Naive B cell (primary cell): ENCODE data around the gene LRPPRC. TPM values are rescaled to one million over a fixed set of nuclear protein-coding genes. Genes with fewer than 3 reads are reported as not detected.

Experiments
- ATAC-seq, 2 donors: fragments of 150-1000 bp; cut with Tn5 transposase; 2 replicates each; pipeline ENCODE4 v1.10.0; 2021; ENCODE audit warnings: low read depth in 2 of 2, mild to moderate bottlenecking in 2 of 2, moderate library complexity in 2 of 2
- DNase-seq: peaks from one replicate; pipeline ENCODE4 v3.0.0; 2022
- H3K27ac Mint-ChIP-seq, 6 donors: one replicate each; pipeline ENCODE4 v1.8.0; 2020 to 2022; ENCODE audit warnings: mild to moderate bottlenecking in 6 of 6, mixed read lengths in 6 of 6, moderate library complexity in 5 of 6, inconsistent platforms in 2 of 6
- H3K27me3 Mint-ChIP-seq, 3 donors: one replicate each; pipeline ENCODE4 v1.8.0; 2021 to 2022; ENCODE audit warnings: mixed read lengths in 3 of 3, mild to moderate bottlenecking in 1 of 3
- H3K36me3 Mint-ChIP-seq, 2 donors: one replicate each; pipeline ENCODE4 v1.8.0; 2020 to 2022; ENCODE audit warnings: mixed read lengths in 2 of 2, inconsistent platforms in 1 of 2, mild to moderate bottlenecking in 1 of 2
- H3K4me1 Mint-ChIP-seq, 3 donors: one replicate each; pipeline ENCODE4 v1.8.0; 2020 to 2022; ENCODE audit warnings: mixed read lengths in 3 of 3, inconsistent platforms in 1 of 3, mild to moderate bottlenecking in 1 of 3, moderate library complexity in 1 of 3
- H3K4me3 Mint-ChIP-seq, 8 donors: one replicate each; pipeline ENCODE4 v1.8.0; 2020 to 2022; ENCODE audit warnings: mild to moderate bottlenecking in 8 of 8, mixed read lengths in 8 of 8, moderate library complexity in 8 of 8, inconsistent platforms in 2 of 8
- H3K9me3 Mint-ChIP-seq, 7 donors: one replicate each; pipeline ENCODE4 v1.8.0; 2020 to 2022; ENCODE audit warnings: mixed read lengths in 7 of 7, mild to moderate bottlenecking in 5 of 7, inconsistent platforms in 2 of 7, moderate library complexity in 1 of 7
- polyA plus RNA-seq, 6 donors: library from polyadenylated mRNA; unstranded; fragments of 300-500 nt; fragmentation: Illumina TruSeq; gene quantifications; one replicate each; pipeline ENCODE4 v1.2.3, GENCODE V29; 2021; ENCODE audit warnings: low read depth in 6 of 6

Gene LRPPRC
- polyA plus RNA-seq, 6 donors from 2014 or later = 32.2 to 49.4 (median 45.5) TPM

DNA sequence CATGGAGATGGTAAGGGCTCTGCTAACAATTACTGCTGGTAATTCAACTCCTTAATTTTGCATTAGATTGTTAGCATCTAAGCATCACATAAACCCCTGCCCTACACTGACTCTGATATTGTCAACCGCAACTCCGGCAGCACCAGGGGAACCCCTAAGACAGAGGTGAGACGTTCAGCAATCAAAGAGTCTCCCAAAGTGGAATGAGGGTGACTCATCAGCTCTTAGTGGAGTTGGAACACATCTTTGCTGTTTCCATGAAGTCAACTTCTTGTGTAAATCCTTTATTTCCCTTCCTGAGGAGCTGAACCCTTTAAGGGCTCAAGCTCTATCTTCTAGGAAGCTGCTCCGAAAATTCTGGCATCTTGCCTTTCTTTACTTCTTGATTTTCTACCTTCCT is 104.9 kb downstream of the LRPPRC start:
- no peak overlapping the region for H3K27ac Mint-ChIP-seq
- H3K36me3 Mint-ChIP-seq = peaks cover 26 to 73% of the 10 kb centered on the region in 2 donors
- no peaks in the 10 kb centered on the region for H3K4me1 Mint-ChIP-seq
- no peak overlapping the region for H3K4me3 Mint-ChIP-seq
- H3K9me3 Mint-ChIP-seq = no peaks in the 10 kb centered on the region
- no peak for DNase-seq
- ATAC-seq = no peak
- no peaks in the 10 kb centered on the region for H3K27me3 Mint-ChIP-seq

DNA sequence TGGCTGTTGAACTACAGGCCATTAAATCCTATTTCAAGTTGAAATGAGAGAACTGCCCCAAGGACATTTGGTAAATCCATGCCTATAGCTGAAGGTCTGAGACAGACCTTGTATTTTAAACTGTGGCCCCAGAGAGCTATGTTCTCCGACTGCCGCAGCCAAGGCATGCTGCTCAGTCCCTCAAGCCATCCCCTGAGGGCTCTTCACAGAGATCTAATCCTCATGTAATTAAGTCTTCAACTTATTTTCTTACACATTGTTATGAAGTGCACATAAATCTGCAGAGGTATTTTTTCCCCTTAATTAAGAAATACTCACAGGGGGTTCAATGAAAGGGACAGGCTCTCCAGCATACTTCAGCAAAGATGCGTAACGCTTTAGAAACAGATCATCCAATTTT is 106.4 kb downstream of the LRPPRC start:
- Mint-ChIP-seq H3K4me1 (no peaks in the 10 kb centered on the region), H3K9me3 (no peaks in the 10 kb centered on the region), H3K4me3 (no peak overlapping the region), H3K27ac (no peak overlapping the region), H3K36me3 (peaks cover 20 to 65% of the 10 kb centered on the region in 2 donors), H3K27me3 (no peaks in the 10 kb centered on the region)
- DNase-seq = no peak
- ATAC-seq = no peak

DNA sequence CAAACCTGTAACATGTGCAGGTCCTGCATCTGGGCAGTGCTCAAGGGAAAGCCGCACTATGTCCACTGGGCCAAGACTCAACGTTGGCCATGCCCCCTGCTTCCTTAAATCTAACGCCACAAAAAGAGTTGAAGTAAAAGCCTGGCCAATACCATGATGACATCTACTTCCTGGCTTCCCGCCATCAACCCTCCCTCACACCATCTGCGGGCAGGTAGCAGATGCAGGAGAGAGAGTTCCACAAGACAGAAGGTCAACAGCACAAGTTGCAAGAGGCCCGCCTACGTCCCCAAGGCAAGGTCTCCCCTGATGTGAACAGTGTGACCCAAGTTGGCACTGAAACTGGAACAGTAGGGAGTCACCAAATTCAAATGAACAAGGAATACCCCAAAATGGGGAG is 108.6 kb downstream of the LRPPRC start:
- no peak for ATAC-seq
- H3K27ac Mint-ChIP-seq = peak overlapping the region in 1 of 6 donors; percentile 81
- no peaks in the 10 kb centered on the region for H3K4me1 Mint-ChIP-seq
- no peak for DNase-seq
- no peak overlapping the region for H3K4me3 Mint-ChIP-seq
- no peaks in the 10 kb centered on the region for H3K27me3 Mint-ChIP-seq
- H3K9me3 Mint-ChIP-seq = no peaks in the 10 kb centered on the region
- H3K36me3 Mint-ChIP-seq = peaks cover 11 to 47% of the 10 kb centered on the region in 2 donors

DNA sequence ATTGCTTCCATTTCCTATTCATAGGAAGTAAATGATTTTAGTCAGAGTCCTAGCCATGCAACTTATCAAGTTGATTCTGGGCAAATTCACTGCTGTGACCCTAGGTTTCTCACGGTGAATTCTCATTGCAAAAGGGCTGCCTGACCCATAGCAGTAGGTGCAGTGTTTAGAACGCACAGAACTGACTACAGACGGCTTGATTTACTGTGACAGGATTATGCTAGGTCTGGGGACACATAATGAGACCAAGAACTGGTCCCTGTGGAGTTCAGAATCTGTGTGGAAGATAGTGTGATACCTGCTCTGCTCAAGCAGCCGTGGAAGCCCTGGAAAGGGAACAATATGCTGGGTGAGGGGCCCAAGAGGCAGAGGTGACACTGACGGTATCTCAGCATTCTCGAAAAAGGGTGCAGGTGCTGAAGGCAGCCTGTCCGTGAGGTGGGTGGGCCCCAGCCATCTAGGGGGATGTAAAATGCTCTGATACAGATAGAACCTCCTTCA is 110.6 kb downstream of the LRPPRC start:
- Mint-ChIP-seq H3K9me3 (no peaks in the 10 kb centered on the region), H3K4me1 (no peaks in the 10 kb centered on the region), H3K4me3 (no peak overlapping the region), H3K27me3 (no peaks in the 10 kb centered on the region), H3K27ac (peak overlapping the region in 1 of 6 donors; percentile 74), H3K36me3 (peaks cover 10 to 31% of the 10 kb centered on the region in 2 donors)
- DNase-seq = no peak
- no peak for ATAC-seq

DNA sequence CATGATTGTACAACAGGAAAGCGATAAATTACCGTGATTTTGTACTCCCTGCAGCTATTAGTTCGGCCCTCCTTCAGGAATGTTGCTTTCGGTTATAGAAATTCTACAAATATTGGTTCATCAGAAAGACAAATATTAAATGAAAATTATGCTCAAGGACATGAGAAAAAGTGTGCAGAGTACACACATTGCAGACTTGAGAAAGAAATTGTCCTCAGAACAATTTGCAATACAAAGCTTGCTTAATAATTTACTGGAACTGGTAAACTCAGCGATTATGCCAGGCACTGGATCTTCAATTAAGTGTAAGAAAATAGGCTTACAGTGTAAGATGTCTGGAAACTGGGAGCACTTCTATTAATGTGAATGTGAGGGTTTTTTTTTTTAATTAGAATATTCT is 111.1 kb downstream of the LRPPRC start:
- Mint-ChIP-seq H3K9me3 (no peaks in the 10 kb centered on the region), H3K36me3 (peaks cover 10 to 26% of the 10 kb centered on the region in 2 donors), H3K4me1 (no peaks in the 10 kb centered on the region), H3K27ac (no peak overlapping the region), H3K4me3 (no peak overlapping the region), H3K27me3 (no peaks in the 10 kb centered on the region)
- ATAC-seq = no peak
- DNase-seq = no peak

DNA sequence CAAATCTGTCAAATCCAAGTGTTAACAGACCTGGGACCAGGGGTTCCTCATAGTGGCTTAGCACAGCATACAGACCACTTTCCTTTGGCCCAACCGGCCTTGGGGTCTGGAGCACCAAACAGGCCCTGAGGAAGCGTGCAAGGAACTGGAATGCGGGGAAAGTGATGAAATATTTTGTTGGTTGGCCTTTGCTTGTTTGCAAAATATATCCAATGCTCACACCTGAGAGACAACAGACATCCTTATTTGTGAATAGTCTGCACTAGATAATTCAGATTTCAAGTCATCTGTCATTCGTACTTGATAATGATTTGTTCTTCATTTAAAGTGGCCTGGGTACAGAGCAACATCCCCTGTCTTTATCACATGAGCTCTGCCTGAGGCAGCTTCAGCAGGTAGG is 113.5 kb downstream of the LRPPRC start:
- DNase-seq (no peak), ATAC-seq (no peak)
- H3K36me3 Mint-ChIP-seq = peaks cover 2 to 6% of the 10 kb centered on the region in 2 donors
- H3K4me3 Mint-ChIP-seq = no peak overlapping the region
- H3K9me3 Mint-ChIP-seq = no peaks in the 10 kb centered on the region
- H3K27me3 Mint-ChIP-seq = peaks cover 1 to 6% (median 3%) of the 10 kb centered on the region in 3 donors
- no peak overlapping the region for H3K27ac Mint-ChIP-seq
- peaks cover 0 to 9% (median 5%) of the 10 kb centered on the region in 3 donors for H3K4me1 Mint-ChIP-seq

DNA sequence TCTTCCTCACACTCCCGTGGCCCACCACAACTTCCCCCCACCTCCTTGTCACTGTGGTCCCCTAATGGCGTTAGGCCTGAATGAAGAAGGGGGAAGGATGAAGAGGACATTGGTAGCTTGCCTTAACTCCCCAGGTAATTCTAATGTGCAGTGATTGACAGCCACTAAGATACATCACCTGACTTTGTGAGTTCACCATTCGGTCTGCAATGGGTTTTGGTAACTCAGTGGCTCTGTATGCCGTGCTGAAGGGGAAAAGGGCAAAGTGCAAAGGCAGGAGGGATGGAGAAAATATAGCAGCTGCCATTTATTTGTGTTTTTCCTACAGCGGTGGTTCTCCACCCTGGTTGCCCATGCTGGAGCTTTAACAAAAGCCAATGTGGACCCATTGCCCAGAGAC is 114.8 kb downstream of the LRPPRC start:
- Mint-ChIP-seq H3K27me3 (peaks cover 11 to 18% (median 17%) of the 10 kb centered on the region in 3 donors), H3K27ac (peak overlapping the region in 1 of 6 donors; percentile 25), H3K4me1 (peaks cover 0 to 9% (median 5%) of the 10 kb centered on the region in 3 donors), H3K4me3 (no peak overlapping the region), H3K36me3 (no peaks in the 10 kb centered on the region), H3K9me3 (no peaks in the 10 kb centered on the region)
- no peak for ATAC-seq
- DNase-seq = no peak

DNA sequence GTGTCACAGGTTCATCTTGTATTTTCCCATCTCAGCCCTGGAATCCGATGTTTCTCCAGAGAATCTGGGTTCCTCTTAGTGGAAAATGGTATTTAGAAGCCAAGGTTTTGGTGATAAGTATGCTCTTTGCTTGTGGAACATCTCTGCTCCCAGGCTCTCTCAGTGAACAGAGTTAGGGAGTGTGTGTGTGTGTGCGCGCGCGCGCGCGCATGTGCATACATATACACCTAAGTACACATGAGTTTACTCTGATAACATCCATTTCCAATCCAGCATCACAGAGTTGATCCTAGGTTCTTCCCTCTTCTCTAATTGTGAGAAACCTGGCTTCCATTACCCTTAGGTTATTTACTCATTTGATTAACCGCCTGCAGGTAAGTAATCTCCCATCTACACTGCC is 115.3 kb downstream of the LRPPRC start:
- no peak overlapping the region for H3K27ac Mint-ChIP-seq
- no peak for ATAC-seq

DNA sequence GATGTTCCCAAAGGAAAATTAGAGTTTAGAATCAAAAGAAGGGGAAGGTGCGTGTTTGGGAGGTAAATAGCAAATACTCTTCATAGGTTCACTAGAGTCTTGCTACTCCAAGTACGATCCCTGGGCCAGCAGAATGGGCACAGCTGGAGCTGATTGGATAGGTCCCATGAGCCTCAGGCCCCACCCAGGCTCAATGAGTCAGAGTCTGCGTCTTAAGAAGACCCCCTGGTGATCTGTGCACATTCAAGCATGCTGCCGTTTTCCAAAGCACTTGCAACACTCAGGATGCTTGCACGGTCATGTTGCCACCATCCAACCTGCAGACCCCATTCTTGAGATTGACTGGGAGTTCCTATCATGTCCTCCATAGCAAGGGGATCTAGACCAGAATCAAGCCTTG is 116.5 kb downstream of the LRPPRC start:
- Mint-ChIP-seq H3K36me3 (no peaks in the 10 kb centered on the region), H3K27me3 (peaks cover 11 to 27% (median 20%) of the 10 kb centered on the region in 3 donors), H3K4me3 (no peak overlapping the region), H3K9me3 (no peaks in the 10 kb centered on the region), H3K4me1 (peaks cover 0 to 9% (median 5%) of the 10 kb centered on the region in 3 donors), H3K27ac (no peak overlapping the region)
- DNase-seq (no peak), ATAC-seq (no peak)

More for the DNA sequence above, 115.3 kb downstream of the LRPPRC start:
- DNase-seq = no peak
- peaks cover 11 to 22% (median 18%) of the 10 kb centered on the region in 3 donors for H3K27me3 Mint-ChIP-seq
- H3K36me3 Mint-ChIP-seq = no peaks in the 10 kb centered on the region
- H3K4me1 Mint-ChIP-seq = peaks cover 0 to 9% (median 5%) of the 10 kb centered on the region in 3 donors
- no peak overlapping the region for H3K4me3 Mint-ChIP-seq
- H3K9me3 Mint-ChIP-seq = no peaks in the 10 kb centered on the region

DNA sequence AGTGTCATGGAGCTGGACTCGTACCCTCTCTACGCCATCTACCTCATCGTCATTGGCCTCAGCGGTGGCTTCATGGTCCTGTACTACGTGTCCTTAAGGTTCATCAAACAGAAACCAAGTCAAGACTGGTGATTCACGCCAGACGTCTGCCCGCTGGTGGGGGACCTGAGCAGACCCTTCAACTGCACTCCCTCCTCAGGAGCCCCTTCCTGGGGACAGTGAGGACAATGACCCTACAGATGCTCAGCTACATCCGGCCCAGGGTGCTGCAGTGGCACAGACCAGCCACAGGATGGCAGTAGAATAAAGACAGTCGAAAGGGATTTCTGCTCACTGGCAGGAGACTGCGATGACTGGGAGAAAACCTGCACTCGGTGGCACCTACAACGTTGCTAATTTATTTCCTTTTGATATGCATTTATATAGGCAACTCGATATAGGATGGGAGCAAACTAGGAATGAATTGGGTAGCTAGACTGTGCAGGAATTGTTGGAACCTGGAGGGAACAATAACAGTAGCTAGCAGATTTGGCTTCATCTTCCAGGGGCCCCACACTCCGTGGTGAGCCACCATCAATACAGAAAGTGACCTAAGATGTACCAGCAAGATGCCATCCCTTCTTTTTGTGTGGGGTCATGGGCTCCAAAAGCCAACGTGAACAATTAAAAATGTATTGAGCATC is 117.9 kb downstream of the LRPPRC start:
- Mint-ChIP-seq H3K27me3 (peaks cover 22 to 33% (median 23%) of the 10 kb centered on the region in 3 donors), H3K4me1 (peaks cover 0 to 9% (median 5%) of the 10 kb centered on the region in 3 donors), H3K27ac (no peak overlapping the region), H3K36me3 (no peaks in the 10 kb centered on the region), H3K9me3 (no peaks in the 10 kb centered on the region), H3K4me3 (no peak overlapping the region)
- peak; percentile 5 for DNase-seq
- ATAC-seq = peak; percentile 30 to 51

DNA sequence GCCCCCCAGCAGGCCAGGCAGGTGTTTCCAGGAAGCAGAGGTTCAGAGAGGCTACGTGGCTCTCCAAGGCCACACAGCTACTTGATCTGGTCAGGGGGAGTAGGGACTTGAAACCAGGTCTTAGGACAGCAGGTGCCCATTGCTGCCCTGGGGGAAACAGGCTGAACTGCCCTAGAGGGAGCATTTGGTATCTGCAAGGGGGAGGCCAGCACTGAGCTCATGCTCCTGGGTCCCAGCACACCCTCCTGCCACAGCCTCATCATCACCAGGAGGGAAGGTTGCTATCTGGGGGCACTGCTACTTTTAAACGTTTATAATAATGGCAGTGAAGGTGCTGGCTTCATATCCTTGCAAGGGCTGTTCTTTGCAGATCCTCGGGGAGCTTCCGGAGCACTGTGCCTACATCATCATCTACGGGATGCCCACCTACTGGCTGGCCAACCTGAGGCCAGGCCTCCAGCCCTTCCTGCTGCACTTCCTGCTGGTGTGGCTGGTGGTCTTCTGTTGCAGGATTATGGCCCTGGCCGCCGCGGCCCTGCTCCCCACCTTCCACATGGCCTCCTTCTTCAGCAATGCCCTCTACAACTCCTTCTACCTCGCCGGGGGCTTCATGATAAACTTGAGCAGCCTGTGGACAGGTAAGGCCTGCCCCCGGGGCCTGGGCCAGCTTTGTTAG is 120.9 kb downstream of the LRPPRC start:
- DNase-seq (no peak), ATAC-seq (no peak)
- Mint-ChIP-seq H3K27me3 (peaks cover 23 to 41% (median 33%) of the 10 kb centered on the region in 3 donors), H3K4me1 (peaks cover 0 to 9% (median 5%) of the 10 kb centered on the region in 3 donors), H3K9me3 (no peaks in the 10 kb centered on the region), H3K4me3 (peak overlapping the region in 1 of 8 donors; percentile 15), H3K27ac (peak overlapping the region in 1 of 6 donors; percentile 49), H3K36me3 (no peaks in the 10 kb centered on the region)

DNA sequence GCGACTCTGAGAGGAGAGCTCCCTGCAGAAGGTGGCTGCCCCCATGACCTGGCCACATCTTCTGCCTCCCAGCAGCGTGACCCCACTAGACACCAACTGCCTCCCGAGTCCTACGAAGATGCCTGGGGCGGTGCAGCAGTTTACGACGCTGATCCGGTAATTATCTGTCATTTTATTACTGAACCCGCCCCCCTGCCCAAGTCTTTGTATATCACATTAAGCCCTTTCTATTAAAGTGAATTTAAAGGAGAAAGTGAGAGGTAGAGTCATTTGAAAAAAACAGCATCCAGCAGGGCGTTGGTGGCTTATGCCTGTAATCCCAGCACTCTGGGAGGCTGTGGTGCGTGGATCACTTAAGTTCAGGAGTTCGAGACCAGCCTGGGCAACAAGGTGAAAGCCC is 123.6 kb downstream of the LRPPRC start:
- H3K27me3 Mint-ChIP-seq = peaks cover 23 to 58% (median 52%) of the 10 kb centered on the region in 3 donors
- no peak overlapping the region for H3K27ac Mint-ChIP-seq
- H3K4me3 Mint-ChIP-seq = peak overlapping the region in 1 of 8 donors; percentile 14
- DNase-seq = no peak
- ATAC-seq = no peak
- H3K9me3 Mint-ChIP-seq = peaks cover 0 to 5% (median 0%) of the 10 kb centered on the region in 7 donors
- no peaks in the 10 kb centered on the region for H3K4me1 Mint-ChIP-seq
- no peaks in the 10 kb centered on the region for H3K36me3 Mint-ChIP-seq

DNA sequence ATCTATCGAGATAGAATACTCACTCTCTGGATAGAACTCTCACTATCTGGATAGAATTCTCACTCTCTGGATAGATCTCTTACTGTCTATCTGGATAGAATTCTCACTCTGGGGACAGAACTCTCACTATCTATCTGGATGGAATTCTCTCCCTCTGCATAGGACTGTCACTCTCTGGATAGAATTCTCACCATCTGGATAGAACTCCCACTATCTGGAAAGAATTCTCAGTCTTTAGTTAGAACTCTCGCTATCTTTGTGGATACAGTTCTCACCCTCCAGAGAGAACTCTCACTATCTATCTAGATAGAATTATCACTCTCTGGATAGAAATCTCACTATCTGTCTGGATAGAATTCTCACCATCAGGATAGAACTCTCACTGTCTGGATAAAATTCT is 140.5 kb downstream of the LRPPRC start:
- Mint-ChIP-seq H3K36me3 (no peaks in the 10 kb centered on the region), H3K27ac (no peak overlapping the region), H3K27me3 (peaks cover 3 to 80% (median 80%) of the 10 kb centered on the region in 3 donors), H3K4me1 (no peaks in the 10 kb centered on the region), H3K4me3 (no peak overlapping the region), H3K9me3 (peaks cover 0 to 18% (median 0%) of the 10 kb centered on the region in 7 donors)
- DNase-seq (no peak), ATAC-seq (no peak)

DNA sequence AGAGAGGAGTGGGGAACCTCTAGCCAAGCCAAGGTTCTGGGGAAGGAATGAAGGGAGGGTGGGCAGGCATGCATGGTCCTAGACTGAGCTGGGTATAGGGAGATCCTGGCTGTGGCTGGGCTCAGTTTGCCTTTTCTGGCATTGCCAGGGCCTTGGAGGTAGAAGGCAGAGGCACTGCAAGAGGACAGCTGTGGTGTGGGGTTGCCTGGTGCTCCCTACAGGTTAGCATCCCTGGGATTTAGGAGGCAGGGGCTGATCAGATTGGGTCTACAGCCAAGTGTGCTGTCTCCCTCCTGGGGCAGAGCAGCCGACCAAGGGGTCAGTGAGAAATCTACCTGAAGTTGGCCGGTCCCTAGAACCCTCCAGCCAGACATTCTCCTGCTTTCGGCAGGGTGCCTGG is 141.1 kb downstream of the LRPPRC start:
- H3K4me1 Mint-ChIP-seq = no peaks in the 10 kb centered on the region
- peaks cover 3 to 74% (median 73%) of the 10 kb centered on the region in 3 donors for H3K27me3 Mint-ChIP-seq
- no peak for ATAC-seq
- no peak for DNase-seq
- H3K27ac Mint-ChIP-seq = no peak overlapping the region
- H3K36me3 Mint-ChIP-seq = no peaks in the 10 kb centered on the region
- H3K9me3 Mint-ChIP-seq = peaks cover 0 to 16% (median 0%) of the 10 kb centered on the region in 7 donors
- no peak overlapping the region for H3K4me3 Mint-ChIP-seq
